Lower leg skin (tissue), 4 donors: ENCODE data around the gene PNP. TPM values are rescaled to one million over a fixed set of nuclear protein-coding genes. Genes with fewer than 3 reads are reported as not detected.

ENCODE experiments used
- DNase-seq, 2 donors: peaks; one replicate each; pipeline ENCODE4 v3.0.0-alpha.2; 2019; ENCODE audit warnings: low spot score in 2 of 2
- H3K4me3 ChIP-seq: fragments of 200-600 bp; sonication (generic); 2 replicates; pipeline ENCODE4 v1.5.1; 2017; ENCODE audit warnings: mild to moderate bottlenecking, low read depth; ENCODE audit not compliant: poor library complexity, severe bottlenecking
- POLR2A ChIP-seq, 2 donors: fragments of 450-650 bp; IDR thresholded peaks; one replicate each; pipeline ENCODE4 v1.6.1; 2016 to 2017; ENCODE audit warnings: antibody characterized with exemption in 2 of 2, mild to moderate bottlenecking in 1 of 2, moderate library complexity in 1 of 2
- WGBS, 2 donors: methylation state at CpG; one replicate each; pipeline ENCODE4 v1.1.5; 2018; 5-methylcytosine and 5-hydroxymethylcytosine counted together
- intact Hi-C: fragments of 100-400 bp; cut with DNase I; formaldehyde crosslinking; loops from one replicate; pipeline ENCODE4 v1.15.0; 2023; ENCODE audit warnings: low total_unique reads
- total RNA-seq, 4 donors: library from RNA; depleted of rRNA; stranded (reverse); fragments of >200 nt; gene quantifications; one replicate each; pipeline ENCODE4 v1.1.0, GENCODE V29; 2016
- TF ChIP-seq, protein P1 (sequence below), 3 donors: fragments of 450-650 bp; IDR thresholded peaks; one replicate each; pipeline ENCODE4 v1.5.1; 2016; ENCODE audit warnings: antibody characterized with exemption in 3 of 3, mild to moderate bottlenecking in 3 of 3, moderate library complexity in 2 of 3

Gene PNP
- total RNA-seq, 4 donors from 2014 or later = 23.0 to 48.8 (median 36.2) TPM

- WGBS, 2 donors = 92 to 93% methylated on average over 8 of the region's 8 CpGs
- intact Hi-C loops = no loop called here
- H3K4me3 ChIP-seq = no peak overlapping the region
- no peak for TF ChIP-seq POLR2A (IDR thresholded peaks at IDR 0.05)
- TF ChIP-seq, protein P1, sequence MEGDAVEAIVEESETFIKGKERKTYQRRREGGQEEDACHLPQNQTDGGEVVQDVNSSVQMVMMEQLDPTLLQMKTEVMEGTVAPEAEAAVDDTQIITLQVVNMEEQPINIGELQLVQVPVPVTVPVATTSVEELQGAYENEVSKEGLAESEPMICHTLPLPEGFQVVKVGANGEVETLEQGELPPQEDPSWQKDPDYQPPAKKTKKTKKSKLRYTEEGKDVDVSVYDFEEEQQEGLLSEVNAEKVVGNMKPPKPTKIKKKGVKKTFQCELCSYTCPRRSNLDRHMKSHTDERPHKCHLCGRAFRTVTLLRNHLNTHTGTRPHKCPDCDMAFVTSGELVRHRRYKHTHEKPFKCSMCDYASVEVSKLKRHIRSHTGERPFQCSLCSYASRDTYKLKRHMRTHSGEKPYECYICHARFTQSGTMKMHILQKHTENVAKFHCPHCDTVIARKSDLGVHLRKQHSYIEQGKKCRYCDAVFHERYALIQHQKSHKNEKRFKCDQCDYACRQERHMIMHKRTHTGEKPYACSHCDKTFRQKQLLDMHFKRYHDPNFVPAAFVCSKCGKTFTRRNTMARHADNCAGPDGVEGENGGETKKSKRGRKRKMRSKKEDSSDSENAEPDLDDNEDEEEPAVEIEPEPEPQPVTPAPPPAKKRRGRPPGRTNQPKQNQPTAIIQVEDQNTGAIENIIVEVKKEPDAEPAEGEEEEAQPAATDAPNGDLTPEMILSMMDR (IDR thresholded peaks at IDR 0.05) = no peak
- DNase-seq = no peak
Observed at GRCh38 chr14:20508367-20508766, 39.2 kb downstream of the PNP start.

DNA sequence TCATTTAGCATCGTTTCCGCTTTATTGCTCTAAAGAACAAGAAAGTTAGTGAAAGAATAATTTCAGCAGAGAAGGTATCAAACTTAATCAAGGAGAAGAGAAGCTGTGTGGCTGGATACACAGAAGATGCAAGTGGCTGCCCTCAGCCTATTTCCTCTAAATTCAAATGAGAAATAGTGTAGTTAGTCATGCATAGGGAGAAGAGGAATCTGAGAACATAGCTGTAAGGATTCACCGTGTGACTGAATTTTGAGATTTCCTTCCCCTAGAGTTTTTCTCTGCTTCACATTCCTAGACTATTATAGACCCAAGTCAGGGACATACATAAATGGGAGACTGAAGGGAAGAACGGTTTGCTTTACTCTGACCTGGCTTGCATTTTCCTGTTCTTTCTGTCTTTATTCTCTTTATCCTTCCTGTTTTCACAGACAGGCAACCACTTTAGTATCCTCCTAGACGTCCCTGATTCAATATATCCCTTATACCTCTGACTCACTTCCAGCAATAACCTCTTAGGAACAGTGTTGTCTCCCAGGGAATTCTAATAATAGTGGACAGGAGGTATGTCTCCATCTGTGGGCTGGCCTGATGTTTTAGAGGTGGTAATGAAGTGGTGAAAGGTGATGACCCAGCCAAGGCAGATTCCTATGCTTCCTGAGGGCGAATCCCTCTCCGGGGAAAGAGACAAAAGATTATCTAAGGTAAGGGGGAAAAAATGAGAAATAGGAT, 43.1 kb downstream of the PNP start:
- intact Hi-C loops = no loop called here
- 60 to 64% methylated on average over 7 of the region's 7 CpGs for WGBS, 2 donors

DNA sequence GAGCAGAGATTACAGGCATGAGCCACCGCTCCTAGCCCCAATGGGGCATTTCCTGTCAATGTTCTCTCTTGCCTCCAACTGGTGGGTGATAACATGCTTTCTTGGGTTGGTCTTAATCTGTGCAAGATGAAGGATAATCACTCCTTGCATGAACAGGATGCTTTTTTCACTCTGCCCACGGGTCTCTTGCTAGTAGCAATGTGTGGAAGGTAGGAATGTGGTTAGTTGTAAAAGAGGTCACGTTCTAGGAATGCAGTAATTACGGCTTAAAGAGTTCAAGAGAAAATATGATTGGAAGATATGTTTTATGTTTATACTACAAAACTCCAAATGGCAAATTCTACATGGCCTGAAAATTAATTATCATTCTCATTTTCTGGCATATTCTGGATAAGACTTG, 46.6 kb downstream of the PNP start:
- DNase-seq = no peak
- no peak overlapping the region for H3K4me3 ChIP-seq
- intact Hi-C loops = no loop called here
- no peak for TF ChIP-seq POLR2A (IDR thresholded peaks at IDR 0.05)
- TF ChIP-seq, protein P1 (IDR thresholded peaks at IDR 0.05) = no peak
- WGBS, 2 donors = 56 to 66% methylated on average over 4 of the region's 4 CpGs

More for the DNA sequence above, 43.1 kb downstream of the PNP start:
- no peak for DNase-seq
- TF ChIP-seq, protein P1 (IDR thresholded peaks at IDR 0.05) = no peak
- TF ChIP-seq POLR2A (IDR thresholded peaks at IDR 0.05) = no peak
- no peak overlapping the region for H3K4me3 ChIP-seq

GRCh38 chr14:20516921-20517320, 47.7 kb downstream of the PNP start:
- TF ChIP-seq, protein P1 (IDR thresholded peaks at IDR 0.05) = no peak
- no peak for TF ChIP-seq POLR2A (IDR thresholded peaks at IDR 0.05)
- H3K4me3 ChIP-seq = no peak overlapping the region
- intact Hi-C loops = no loop called here
- DNase-seq = no peak
- 69 to 71% methylated on average over 4 of the region's 4 CpGs for WGBS, 2 donors

DNA sequence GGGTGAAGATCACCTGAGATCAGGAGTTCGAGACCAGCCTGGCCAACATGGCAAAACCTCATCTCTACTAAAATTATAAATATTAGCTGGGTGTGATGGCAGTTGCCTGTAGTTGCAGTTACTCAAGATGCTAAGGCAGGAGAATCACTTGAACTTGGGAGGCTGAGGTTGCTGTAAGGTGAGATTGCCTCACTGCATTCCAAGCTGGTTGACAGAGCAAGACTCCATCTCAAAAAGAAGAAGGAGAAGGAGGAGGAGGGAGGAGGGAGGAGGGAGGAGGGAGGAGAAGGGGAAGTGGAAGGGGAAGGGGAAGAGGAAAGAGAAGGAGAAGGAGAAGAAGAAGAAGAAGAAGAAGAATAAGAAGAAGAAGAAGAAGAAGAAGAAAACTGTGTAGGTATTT, 53.1 kb downstream of the PNP start:
- TF ChIP-seq, protein P1 (IDR thresholded peaks at IDR 0.05) = no peak
- no peak for TF ChIP-seq POLR2A (IDR thresholded peaks at IDR 0.05)
- intact Hi-C loops = no loop called here
- no peak overlapping the region for H3K4me3 ChIP-seq
- 72 to 85% methylated on average over 1 of the region's 1 CpG for WGBS, 2 donors
- DNase-seq = no peak

DNA sequence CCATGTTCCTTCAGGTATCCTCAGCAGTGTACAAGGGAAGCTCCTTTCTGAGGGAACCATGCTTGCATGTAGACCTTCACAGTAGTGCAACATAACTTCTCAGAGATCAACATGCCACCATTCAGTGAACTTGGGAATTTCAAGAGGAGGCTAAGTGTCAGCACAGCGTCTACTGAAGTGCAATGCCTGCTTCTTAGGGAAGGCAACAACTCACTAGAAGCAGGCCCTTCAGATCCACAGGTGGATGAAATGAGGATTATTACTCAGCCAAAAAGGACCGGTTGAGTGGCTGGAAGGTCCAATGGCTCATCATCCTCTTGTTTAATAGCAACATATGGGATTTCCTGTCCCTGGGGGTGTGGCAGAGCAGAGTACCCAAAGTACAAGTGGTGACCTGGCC, 54.8 kb downstream of the PNP start:
- no peak overlapping the region for H3K4me3 ChIP-seq
- TF ChIP-seq, protein P1 (IDR thresholded peaks at IDR 0.05) = no peak
- TF ChIP-seq POLR2A (IDR thresholded peaks at IDR 0.05) = no peak
- intact Hi-C loops = no loop called here
- WGBS, 2 donors = 85 to 95% methylated on average over 2 of the region's 2 CpGs
- DNase-seq = no peak
